HUES64 (cell line): Measurements from ENCODE around the gene CISH. TPM values are rescaled to one million over a fixed set of nuclear protein-coding genes. Genes with fewer than 3 reads are reported as not detected.

Experiments used
- H3K27ac ChIP-seq: 2 replicates; pipeline ENCODE4 v1.7.0; 2013; ENCODE audit warnings: low read depth, low read length, inconsistent platforms
- H3K27me3 ChIP-seq: 2 replicates; pipeline ENCODE4 v1.6.1; 2013; ENCODE audit warnings: mild to moderate bottlenecking, low read length; ENCODE audit not compliant: insufficient read depth
- H3K36me3 ChIP-seq: 2 replicates; pipeline ENCODE4 v1.6.1; 2013; ENCODE audit warnings: mild to moderate bottlenecking, low read length; ENCODE audit not compliant: insufficient read depth
- H3K4me1 ChIP-seq: 2 replicates; pipeline ENCODE4 v1.6.1; 2013; ENCODE audit warnings: mild to moderate bottlenecking, low read length, moderate library complexity; ENCODE audit not compliant: insufficient read depth
- H3K4me3 ChIP-seq: 2 replicates; pipeline ENCODE4 v1.5.1; 2013; ENCODE audit warnings: mild to moderate bottlenecking, low read length, moderate library complexity
- H3K9ac ChIP-seq: 2 replicates; pipeline ENCODE4 v1.6.1; 2013; ENCODE audit warnings: mild to moderate bottlenecking, low read depth, low read length
- H3K9me3 ChIP-seq: 2 replicates; pipeline ENCODE4 v1.6.1; 2013; ENCODE audit warnings: low read depth, low read length; ENCODE audit not compliant: insufficient read depth
- WGBS: fragments of 150-250, 120-280 bp; methylation state at CpG from one replicate; pipeline ENCODE4 v1.1.7; 2013; ENCODE audit warnings: missing lambda C conversion rate; 5-methylcytosine and 5-hydroxymethylcytosine counted together
- polyA plus RNA-seq, 2 experiments: library from polyadenylated mRNA; stranded (reverse); fragments of 50-300 nt; gene quantifications; one replicate each; pipeline ENCODE4 v1.2.3, GENCODE V29; 2013

CISH gene
- 2.8 TPM for polyA plus RNA-seq (2013, experiment 1 of 2)
- 2.8 TPM for polyA plus RNA-seq (2013, experiment 2 of 2)

GRCh38 chr3:50611464-50612233 is at the start of gene CISH:
CISH (minus strand) TSS chr3:50611774; CDS start chr3:50611650, 124 bp downstream.
- no peaks in the 10 kb centered on the region for H3K9me3 ChIP-seq
- H3K4me1 ChIP-seq: peaks cover 12% of the 10 kb centered on the region; the same call in 1 of the 2 replicates
- peak within 1 kb of the TSS; percentile 73 for H3K9ac ChIP-seq
- H3K4me3 ChIP-seq: peak within 1 kb of the TSS; percentile 61
- WGBS: under 1% methylated on average over 75 of the region's 75 CpGs
- peaks cover 50% of the 10 kb centered on the region for H3K27me3 ChIP-seq
- no peaks in the 10 kb centered on the region; the same call in 1 of the 2 replicates for H3K36me3 ChIP-seq
- H3K27ac ChIP-seq: peak within 1 kb of the TSS; percentile 57; the same call in 1 of the 2 replicates

GRCh38 chr3:50660386-50660785 is 48.8 kb upstream of the CISH start:
- Histone ChIP-seq H3K9me3 (no peaks in the 10 kb centered on the region), H3K36me3 (no peaks in the 10 kb centered on the region), H3K9ac (no peak overlapping the region), H3K4me3 (no peak overlapping the region), H3K27ac (no peak overlapping the region), H3K4me1 (no peaks in the 10 kb centered on the region), H3K27me3 (no peaks in the 10 kb centered on the region)
- WGBS: 95% methylated on average over 10 of the region's 10 CpGs

- H3K9me3 ChIP-seq: no peaks in the 10 kb centered on the region
- H3K9ac ChIP-seq: no peak overlapping the region
- no peaks in the 10 kb centered on the region for H3K36me3 ChIP-seq
- no peaks in the 10 kb centered on the region for H3K4me1 ChIP-seq
- no peak overlapping the region for H3K27ac ChIP-seq
- WGBS: 94% methylated on average over 3 of the region's 3 CpGs
- H3K27me3 ChIP-seq: no peaks in the 10 kb centered on the region
- no peak overlapping the region for H3K4me3 ChIP-seq
Measured at GRCh38 chr3:50658831-50659230, 47.3 kb upstream of the CISH start.

GRCh38 chr3:50658416-50658815 is 46.8 kb upstream of the CISH start:
- no peaks in the 10 kb centered on the region for H3K36me3 ChIP-seq
- no peak overlapping the region for H3K27ac ChIP-seq
- no peak overlapping the region for H3K4me3 ChIP-seq
- WGBS: 85% methylated on average over 6 of the region's 6 CpGs
- H3K4me1 ChIP-seq: no peaks in the 10 kb centered on the region
- no peak overlapping the region for H3K9ac ChIP-seq
- H3K27me3 ChIP-seq: no peaks in the 10 kb centered on the region
- no peaks in the 10 kb centered on the region for H3K9me3 ChIP-seq

- no peak overlapping the region for H3K4me3 ChIP-seq
- H3K9ac ChIP-seq: no peak overlapping the region
- H3K36me3 ChIP-seq: no peaks in the 10 kb centered on the region
- no peak overlapping the region for H3K27ac ChIP-seq
- H3K4me1 ChIP-seq: no peaks in the 10 kb centered on the region
- H3K9me3 ChIP-seq: no peaks in the 10 kb centered on the region
- WGBS: 96% methylated on average over 3 of the region's 3 CpGs
- H3K27me3 ChIP-seq: no peaks in the 10 kb centered on the region
Measured at GRCh38 chr3:50657816-50658215, 46.2 kb upstream of the CISH start.

- H3K4me3 ChIP-seq: no peak overlapping the region
- peaks cover under 1% of the 10 kb centered on the region; the same call in 1 of the 2 replicates for H3K4me1 ChIP-seq
- H3K27ac ChIP-seq: no peak overlapping the region
- no peaks in the 10 kb centered on the region for H3K27me3 ChIP-seq
- 96% methylated on average over 5 of the region's 5 CpGs for WGBS
- H3K36me3 ChIP-seq: no peaks in the 10 kb centered on the region
- H3K9me3 ChIP-seq: no peaks in the 10 kb centered on the region
- no peak overlapping the region for H3K9ac ChIP-seq
Measured at GRCh38 chr3:50657407-50657806, 45.8 kb upstream of the CISH start.

- WGBS: 82% methylated on average over 8 of the region's 8 CpGs
- H3K36me3 ChIP-seq: no peaks in the 10 kb centered on the region
- H3K9ac ChIP-seq: no peak overlapping the region
- peaks cover 8% of the 10 kb centered on the region for H3K4me1 ChIP-seq
- H3K27ac ChIP-seq: no peak overlapping the region
- no peak overlapping the region for H3K4me3 ChIP-seq
- H3K9me3 ChIP-seq: no peaks in the 10 kb centered on the region
- no peaks in the 10 kb centered on the region for H3K27me3 ChIP-seq
Measured at GRCh38 chr3:50656417-50657195, 45.0 kb upstream of the CISH start.

- peaks cover 8% of the 10 kb centered on the region for H3K4me1 ChIP-seq
- H3K27ac ChIP-seq: no peak overlapping the region
- no peaks in the 10 kb centered on the region for H3K27me3 ChIP-seq
- no peak overlapping the region for H3K4me3 ChIP-seq
- 59% methylated on average over 3 of the region's 3 CpGs for WGBS
- H3K9me3 ChIP-seq: no peaks in the 10 kb centered on the region
- no peaks in the 10 kb centered on the region for H3K36me3 ChIP-seq
- no peak overlapping the region for H3K9ac ChIP-seq
Measured at GRCh38 chr3:50655009-50655830, 43.6 kb upstream of the CISH start.

GRCh38 chr3:50653937-50654595 is 42.5 kb upstream of the CISH start:
- Histone ChIP-seq H3K9ac (no peak overlapping the region), H3K9me3 (no peaks in the 10 kb centered on the region), H3K4me3 (no peak overlapping the region), H3K36me3 (no peaks in the 10 kb centered on the region), H3K27ac (no peak overlapping the region), H3K27me3 (no peaks in the 10 kb centered on the region), H3K4me1 (peaks cover 8% of the 10 kb centered on the region)
- WGBS: 82% methylated on average over 3 of the region's 3 CpGs

- Histone ChIP-seq H3K4me1 (peaks cover 8% of the 10 kb centered on the region), H3K27me3 (no peaks in the 10 kb centered on the region), H3K4me3 (no peak overlapping the region), H3K9me3 (no peaks in the 10 kb centered on the region), H3K27ac (peak overlapping the region; percentile 2; the same call in 1 of the 2 replicates), H3K9ac (no peak overlapping the region), H3K36me3 (no peaks in the 10 kb centered on the region)
- WGBS: 50% methylated on average over 2 of the region's 2 CpGs
Measured at GRCh38 chr3:50652709-50653108, 41.1 kb upstream of the CISH start.
